HEK293 (cell line): ENCODE measurements around the gene GLUD2.

Experiments
- KLF9 ChIP-seq: fragments of 450-650 bp; formaldehyde crosslinking; IDR thresholded peaks from 2 replicates; pipeline ENCODE4 v1.5.1; 2016; ENCODE audit warnings: missing biosample characterization, missing genetic modification characterization, low read depth
- MYNN ChIP-seq: fragments of 450-650 bp; formaldehyde crosslinking; IDR thresholded peaks from 2 replicates; pipeline ENCODE4 v1.5.1; 2016; ENCODE audit warnings: missing biosample characterization, missing genetic modification characterization, borderline replicate concordance
- ZFHX2 ChIP-seq: fragments of 450-650 bp; formaldehyde crosslinking; conservative IDR thresholded peaks from 2 replicates; pipeline ENCODE4 v1.5.1; 2016; ENCODE audit warnings: missing biosample characterization, missing genetic modification characterization
- ZNF311 ChIP-seq: fragments of 450-650 bp; formaldehyde crosslinking; IDR thresholded peaks from 2 replicates; pipeline ENCODE4 v1.5.1; 2017; ENCODE audit warnings: missing biosample characterization, missing genetic modification characterization, borderline replicate concordance
- ZNF529 ChIP-seq: fragments of 450-650 bp; formaldehyde crosslinking; IDR thresholded peaks from 2 replicates; pipeline ENCODE4 v1.5.1; 2017; ENCODE audit warnings: missing genetic modification characterization, missing biosample characterization; ENCODE audit not compliant: insufficient replicate concordance
- TF ChIP-seq, protein P1 (sequence below): fragments of 450-650 bp; formaldehyde crosslinking; IDR thresholded peaks from 2 replicates; pipeline ENCODE4 v1.5.1; 2016; ENCODE audit warnings: missing biosample characterization, missing genetic modification characterization

- TF ChIP-seq, protein P1, sequence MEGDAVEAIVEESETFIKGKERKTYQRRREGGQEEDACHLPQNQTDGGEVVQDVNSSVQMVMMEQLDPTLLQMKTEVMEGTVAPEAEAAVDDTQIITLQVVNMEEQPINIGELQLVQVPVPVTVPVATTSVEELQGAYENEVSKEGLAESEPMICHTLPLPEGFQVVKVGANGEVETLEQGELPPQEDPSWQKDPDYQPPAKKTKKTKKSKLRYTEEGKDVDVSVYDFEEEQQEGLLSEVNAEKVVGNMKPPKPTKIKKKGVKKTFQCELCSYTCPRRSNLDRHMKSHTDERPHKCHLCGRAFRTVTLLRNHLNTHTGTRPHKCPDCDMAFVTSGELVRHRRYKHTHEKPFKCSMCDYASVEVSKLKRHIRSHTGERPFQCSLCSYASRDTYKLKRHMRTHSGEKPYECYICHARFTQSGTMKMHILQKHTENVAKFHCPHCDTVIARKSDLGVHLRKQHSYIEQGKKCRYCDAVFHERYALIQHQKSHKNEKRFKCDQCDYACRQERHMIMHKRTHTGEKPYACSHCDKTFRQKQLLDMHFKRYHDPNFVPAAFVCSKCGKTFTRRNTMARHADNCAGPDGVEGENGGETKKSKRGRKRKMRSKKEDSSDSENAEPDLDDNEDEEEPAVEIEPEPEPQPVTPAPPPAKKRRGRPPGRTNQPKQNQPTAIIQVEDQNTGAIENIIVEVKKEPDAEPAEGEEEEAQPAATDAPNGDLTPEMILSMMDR (tag by site-specific recombination) = no peak
- TF ChIP-seq KLF9 (tag by site-specific recombination) (no peak), ZNF311 (tag by site-specific recombination) (no peak), MYNN (no peak), ZNF529 (no peak), ZFHX2 (tag by site-specific recombination) (no peak)
Measured at GRCh38 chrX:121093011-121093410, 45.6 kb downstream of the GLUD2 start.
